GM19468 (cell line): Measurements from ENCODE around the gene ZNF569.

Experiments used
- ATAC-seq: cut with Tn5 transposase; IDR thresholded peaks from one replicate; pipeline ENCODE4 v1.9.1; 2021; ENCODE audit warnings: mild to moderate bottlenecking, moderate library complexity, moderate number of reproducible peaks; ENCODE audit not compliant: unreplicated experiment; ENCODE audit errors: extremely low read depth

The ZNF569 gene

DNA sequence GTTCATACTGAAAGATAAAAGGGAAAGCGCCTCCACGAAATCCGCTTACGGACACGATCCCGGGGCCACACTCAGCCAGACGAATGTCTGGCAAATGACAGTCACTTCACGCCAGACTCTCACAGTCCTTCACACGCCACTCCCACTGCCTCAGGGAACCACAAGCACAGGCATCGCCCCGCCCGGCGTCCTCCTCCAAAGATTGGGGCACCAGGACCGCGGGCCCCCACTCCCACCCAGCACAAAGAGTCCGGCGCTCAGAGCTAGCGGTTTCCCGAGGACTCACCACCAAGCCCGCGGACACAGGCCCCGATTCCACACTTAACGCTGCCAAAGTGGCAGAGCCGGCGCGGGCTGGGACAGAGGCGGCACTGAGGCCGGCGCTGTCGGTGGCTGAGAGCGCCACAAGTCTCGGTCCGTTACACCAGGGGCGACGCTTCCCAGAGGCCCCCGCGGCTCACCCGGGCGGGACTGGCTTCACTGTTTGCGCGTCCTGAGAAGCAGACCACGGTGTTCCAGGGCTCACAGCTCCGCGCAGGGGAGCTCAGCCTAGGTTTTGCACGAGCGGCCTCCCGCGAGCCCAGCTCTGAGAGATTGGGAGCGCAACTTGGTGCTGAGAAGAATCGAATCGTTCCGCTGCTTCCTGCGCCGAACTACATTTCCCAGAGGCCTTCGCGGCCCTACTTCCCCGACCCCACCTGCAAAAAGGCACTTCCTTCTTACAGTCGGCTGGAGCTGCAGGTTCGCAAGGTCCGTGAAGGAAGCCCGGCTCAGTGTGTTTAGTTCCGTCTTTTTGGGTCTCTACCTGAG lies at the start of gene ZNF569:
ZNF569 (minus strand) TSS at position 647 of the 810 bp plus-strand sequence. CDS start 22,523 bp downstream, outside the sequence.
- ATAC-seq = peak; percentile 31

DNA sequence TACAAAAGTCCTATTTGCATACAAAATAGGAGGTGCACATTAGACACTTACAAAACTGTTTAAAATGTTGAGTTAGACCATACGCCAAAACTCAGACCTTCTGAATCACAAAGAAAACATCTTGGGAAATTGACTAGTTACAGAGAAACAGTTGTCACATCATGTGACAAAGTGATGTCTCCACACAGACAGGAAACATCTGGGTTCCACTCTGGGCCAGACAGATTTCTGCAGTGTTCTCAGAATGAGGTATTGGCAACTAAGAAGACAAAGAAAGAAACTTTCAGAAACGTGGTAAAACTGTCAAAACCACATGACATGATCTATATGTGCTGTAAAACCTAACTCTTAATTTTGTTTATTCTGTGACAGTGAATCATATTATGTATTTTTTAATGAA lies 46.2 kb upstream of the ZNF569 start:
- no peak for ATAC-seq

DNA sequence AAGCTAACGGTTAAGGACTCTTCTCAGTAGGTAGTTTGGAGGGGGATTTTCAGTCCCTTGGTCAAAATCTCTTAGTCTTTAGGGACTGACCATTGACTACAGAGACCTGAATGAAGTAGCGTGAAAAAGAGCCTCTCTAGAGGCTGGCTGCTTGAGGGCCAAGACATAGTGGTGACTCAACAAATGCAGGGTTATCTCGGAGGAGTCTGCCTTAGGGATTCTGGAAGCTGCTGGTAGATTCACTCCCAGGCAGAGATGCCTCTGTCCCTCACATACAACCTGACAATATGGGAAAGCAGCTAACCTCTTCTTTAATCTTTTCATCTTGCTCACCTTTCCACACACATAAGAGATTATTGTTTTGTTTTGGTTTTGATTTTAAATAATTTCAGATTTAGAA lies 44.6 kb upstream of the ZNF569 start:
- ATAC-seq = no peak

DNA sequence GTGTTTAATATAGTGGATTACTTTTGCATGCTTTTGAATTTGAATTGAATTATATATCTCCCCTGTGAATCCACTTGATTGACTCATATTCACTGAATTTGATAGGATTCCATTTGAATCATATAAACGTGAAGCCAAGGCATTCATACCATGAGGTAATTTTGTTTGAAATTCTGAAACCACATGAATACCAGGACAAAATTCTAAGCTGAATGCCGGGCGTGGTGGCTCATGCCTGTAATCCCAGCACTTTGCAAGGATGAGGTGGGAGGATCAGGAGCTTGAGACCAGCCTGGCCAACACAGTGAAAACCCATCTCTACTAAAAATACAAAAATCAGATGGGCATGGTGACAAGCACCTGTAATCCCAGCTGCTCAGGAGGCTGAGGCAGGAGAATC lies 43.9 kb upstream of the ZNF569 start:
- ATAC-seq = no peak

DNA sequence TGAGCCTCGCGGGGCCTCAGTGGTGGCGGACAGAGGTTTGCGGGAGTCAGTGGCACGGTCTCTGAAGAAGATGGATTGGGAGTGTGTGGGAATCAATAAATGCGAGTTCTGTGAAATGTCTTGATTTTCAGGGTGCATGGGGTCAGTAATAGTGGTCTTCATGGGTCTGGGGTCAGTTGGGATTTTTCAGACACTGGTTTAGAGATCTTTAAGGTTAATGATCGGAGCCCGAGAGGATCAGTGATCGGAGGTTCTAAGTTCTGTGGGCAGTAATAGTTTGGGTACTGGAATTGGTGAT lies 39.9 kb upstream of the ZNF569 start:
- no peak for ATAC-seq

DNA sequence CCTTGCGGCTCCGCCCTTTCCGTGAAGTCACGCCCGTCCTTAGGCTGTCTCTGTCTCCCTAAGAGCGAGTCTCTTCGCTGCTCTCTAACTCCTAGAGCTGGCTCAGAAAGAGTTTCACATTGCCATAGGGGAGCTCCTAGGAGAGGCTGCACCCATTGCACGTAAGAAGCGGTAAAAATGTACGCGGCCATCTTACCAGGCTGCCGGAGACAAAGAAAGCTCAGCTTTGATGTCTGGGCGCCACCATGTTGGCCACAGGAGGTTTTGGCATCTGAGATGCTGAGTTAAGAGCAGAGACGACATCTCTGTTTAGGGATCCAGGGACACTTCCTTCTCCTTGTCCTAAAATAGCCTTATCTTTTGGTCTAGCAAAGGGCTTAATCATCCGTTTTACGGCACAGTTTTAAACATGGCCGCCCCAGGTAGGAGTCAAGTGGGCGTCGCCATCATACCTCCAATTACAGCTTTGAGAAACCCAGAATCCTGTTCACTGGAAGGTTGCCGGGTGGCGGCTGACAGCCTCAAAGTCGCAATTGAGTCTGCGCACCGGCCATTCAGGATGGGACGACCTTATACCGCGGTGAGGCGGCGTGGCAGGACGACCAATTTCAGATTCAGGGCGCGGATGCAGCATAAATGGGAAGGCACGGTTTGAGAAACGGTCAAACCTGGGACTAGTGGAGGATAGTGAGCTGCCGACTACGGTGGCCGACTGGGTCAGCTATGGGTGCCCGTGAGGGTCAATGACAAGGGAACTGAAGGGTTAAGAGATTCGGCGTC lies 39.3 kb upstream of the ZNF569 start, which contains the start of gene ZNF793:
ZNF793 (plus strand) TSS at position 553 of the 780 bp plus-strand sequence. CDS start 16,501 bp downstream, outside the sequence.
- no peak for ATAC-seq

DNA sequence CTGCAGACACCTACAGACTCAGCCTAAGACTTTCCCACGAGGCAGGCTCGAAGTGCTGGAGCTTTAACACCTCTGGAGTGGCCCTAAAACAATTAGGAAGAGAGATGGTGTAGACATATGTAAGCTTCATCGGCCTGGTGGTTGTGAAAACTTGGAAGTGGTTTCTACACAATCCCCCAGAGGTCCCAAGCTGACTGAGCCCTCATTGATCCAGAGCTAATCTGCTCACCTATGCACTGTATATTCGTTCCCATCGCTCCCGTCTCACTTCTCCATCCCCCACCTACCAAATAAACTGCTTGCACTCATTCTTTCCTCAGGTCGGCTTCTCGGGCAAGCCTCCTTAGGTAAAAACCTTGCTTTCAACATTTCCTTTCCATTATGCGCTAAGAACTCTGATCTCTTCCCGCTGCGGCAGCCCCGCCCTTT lies 38.7 kb upstream of the ZNF569 start:
- ATAC-seq = no peak

DNA sequence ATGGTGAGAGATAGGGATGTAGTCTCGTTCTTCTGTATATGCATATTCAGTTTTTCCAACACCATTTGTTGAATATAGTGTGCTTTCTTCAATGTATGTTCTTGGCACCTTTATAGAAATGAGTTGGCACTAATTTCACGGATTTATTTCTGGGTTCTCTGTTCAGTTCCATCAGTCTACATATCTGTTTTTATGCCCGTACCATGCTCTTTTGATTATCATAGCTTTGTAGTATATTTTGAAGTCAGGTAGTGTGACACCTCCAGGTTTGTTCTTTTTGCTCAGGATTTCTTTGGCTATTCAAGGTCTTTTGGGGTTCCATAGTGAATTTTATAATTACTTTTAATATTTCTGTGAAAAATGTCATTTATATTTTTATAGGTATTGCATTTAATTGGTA lies 25.0 kb upstream of the ZNF569 start:
- no peak for ATAC-seq

DNA sequence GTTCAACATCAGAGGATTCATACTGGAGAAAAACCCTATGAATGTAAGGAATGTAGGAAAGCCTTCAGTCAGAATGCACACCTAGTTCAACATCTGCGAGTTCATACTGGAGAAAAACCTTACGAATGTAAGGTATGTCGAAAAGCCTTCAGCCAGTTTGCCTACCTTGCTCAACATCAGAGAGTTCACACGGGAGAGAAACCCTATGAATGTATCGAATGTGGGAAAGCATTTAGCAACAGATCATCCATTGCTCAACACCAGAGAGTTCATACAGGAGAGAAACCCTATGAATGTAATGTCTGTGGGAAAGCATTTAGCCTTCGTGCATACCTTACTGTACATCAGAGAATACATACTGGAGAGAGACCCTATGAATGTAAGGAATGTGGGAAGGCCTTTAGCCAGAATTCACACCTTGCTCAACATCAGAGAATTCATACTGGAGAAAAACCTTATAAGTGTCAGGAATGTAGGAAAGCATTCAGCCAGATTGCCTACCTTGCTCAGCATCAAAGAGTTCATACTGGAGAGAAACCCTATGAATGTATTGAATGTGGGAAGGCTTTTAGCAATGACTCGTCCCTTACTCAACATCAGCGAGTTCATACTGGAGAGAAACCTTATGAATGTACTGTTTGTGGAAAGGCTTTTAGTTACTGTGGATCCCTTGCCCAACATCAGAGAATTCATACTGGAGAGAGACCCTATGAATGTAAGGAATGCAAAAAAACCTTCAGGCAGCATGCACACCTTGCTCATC lies 17.3 kb upstream of the ZNF569 start:
- ATAC-seq = no peak

DNA sequence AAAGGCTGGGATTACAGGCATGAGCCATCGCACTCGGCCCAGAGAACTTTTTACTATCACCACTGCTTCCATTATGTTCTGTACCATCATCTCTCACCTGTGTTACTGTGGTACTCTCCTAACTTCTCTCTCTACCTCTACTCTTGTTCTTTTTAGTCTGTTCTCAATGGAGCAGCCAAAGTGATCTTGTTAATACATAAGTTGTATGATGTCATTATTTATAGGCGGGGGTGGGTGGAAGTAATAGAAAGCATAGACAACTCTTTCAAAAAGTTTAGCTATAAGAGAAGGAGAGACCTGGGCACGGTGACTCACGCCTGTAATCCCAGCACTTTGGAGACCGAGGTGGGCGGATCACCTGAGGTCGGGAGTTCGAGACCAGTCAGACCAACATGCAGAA lies 4.9 kb upstream of the ZNF569 start:
- ATAC-seq = no peak

DNA sequence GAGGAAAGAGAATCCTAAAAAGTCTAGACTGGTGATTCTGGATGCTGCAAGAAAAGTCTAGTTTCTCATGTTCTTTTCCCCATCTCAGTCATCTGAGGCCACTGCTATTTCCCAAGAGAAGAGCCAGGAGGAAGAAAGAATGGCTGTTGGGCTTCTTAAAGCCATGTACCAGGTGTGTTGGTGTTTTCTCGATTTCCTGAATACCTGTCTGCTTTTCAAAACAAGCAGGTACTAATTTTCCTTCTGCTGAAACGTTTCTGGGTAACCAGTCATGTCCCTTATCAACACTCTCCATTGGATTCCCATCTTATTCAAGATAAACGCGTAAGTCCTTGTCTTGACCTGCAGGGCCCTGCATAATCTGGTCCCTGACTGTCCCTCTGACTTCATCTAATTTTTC lies 3.0 kb upstream of the ZNF569 start:
- no peak for ATAC-seq

DNA sequence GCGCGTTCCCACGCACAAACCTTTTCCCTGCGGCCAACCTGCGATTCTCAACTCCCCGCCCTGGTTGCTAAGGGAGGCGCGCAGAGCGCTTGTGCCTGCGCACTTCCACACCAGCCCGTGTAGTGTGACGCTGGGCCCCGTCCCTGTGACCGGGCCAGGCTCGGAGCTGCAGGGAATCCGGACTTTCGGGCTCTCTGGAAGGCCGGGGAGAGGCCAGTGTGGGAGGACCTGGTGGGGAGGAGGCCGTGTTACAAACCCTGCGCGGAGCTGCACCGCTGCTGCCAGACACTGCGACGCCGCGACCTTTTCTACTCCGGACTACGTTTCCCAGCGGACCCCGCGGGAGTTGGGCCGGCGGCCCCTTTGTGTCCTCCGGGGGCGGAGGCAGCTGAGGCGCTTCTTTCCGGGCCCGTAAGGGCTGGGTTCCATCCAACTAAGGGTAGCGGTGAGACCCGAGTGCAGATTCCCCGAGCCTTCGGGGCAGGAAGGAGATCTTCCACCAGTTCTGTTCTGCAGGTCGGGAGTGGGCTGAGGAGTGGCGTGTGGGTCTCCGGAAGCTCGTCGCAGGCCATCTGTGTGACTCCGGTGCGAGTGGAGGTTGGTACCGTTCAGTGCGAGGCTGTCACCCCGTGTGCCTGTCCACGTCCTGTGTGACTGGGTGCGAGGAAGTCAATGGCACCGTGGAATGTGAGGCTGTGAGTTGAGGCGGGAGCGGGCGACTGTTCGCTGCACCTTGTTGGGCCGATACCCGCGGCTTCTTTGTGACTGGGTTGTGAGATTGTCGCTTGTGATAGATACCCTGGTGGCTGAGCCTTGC lies 1.9 kb upstream of the ZNF569 start, which contains the start of gene ZNF570:
ZNF570 (plus strand) TSS at position 396 of the 817 bp plus-strand sequence. CDS start 999 bp downstream, outside the sequence.
- peak; percentile 48 for ATAC-seq

DNA sequence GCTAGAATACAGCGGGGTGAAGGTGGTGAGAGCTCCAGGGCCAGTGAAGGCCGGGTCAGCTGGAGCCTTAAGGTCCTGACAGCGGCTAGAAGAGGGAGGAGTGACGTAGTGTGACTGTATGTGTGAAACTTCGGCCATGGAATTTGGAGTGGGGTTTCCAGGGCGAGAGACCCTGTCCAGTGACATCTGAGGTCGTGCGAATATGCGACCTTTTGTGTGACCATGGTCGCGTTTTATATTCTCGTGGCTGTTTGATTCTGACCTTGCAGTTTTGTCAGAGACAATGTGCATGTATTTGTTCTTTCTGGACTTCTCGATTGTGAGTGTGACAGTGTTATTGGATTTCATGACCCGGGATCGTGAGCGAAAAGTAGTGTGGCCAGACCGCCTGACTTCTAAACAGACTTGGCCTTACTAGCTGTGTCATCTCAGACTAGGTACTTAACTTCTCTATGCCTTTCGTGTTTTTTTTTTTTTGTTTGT lies 405 bp upstream of the ZNF569 start:
- ATAC-seq = no peak

DNA sequence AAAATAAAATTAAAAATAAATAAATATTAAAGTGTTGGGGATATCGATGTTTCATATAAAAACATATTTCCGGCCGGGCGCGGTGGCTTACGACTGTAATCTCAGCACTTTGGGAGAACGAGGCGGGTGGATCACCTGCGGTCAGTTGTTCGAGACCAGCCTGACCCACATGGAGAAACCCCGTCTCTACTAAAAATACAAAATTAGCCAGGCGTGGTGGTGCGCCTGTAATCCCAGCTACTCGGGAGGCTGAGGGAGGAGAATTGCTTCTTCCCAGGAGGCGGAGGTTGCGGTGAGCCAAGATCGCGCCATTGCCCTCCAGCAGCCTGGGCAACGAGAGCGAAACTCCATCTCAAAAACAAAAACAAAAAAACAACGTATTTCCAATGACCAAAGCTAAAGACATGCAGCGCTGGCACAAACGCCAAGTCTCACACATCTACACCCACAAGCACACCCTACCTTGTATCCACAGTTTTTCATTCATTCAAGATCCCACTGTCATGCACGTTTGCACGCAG lies 907 bp downstream of the ZNF569 start:
- no peak for ATAC-seq

DNA sequence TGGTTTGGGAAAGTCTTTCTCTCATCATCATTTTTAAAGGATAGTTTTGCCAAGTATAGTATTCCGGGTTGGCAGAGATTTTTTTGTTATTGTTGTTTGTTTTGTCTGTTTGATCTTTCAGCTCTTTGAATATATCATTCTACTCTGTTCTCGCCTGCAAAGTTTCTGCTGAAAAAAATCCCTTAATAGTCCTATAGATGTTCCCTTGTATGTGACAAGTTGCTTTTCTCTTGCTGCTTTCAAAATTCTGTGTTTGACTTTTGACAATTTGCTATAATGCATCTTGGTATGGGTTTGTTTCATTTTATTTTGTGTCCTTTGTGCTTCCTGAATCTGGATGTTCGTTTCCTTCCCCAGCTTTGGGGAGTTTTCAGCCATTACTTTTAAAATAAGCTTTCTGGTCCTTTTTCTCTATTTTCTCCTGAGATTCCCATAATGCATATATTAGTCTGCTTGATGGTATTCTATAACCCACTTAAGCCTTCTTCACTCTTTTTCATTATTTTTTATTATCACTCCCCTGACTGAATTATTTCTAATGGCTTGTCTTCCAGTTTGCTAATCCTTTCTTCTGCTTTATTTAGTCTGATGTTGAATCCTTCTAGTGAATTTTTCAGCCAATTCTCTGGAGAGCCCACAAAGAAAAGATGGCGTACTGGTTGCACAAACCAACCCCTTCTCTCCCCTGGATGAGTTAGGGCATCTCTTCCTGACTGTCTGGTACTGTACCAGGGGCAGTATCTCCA lies 14.6 kb downstream of the ZNF569 start:
- no peak for ATAC-seq

DNA sequence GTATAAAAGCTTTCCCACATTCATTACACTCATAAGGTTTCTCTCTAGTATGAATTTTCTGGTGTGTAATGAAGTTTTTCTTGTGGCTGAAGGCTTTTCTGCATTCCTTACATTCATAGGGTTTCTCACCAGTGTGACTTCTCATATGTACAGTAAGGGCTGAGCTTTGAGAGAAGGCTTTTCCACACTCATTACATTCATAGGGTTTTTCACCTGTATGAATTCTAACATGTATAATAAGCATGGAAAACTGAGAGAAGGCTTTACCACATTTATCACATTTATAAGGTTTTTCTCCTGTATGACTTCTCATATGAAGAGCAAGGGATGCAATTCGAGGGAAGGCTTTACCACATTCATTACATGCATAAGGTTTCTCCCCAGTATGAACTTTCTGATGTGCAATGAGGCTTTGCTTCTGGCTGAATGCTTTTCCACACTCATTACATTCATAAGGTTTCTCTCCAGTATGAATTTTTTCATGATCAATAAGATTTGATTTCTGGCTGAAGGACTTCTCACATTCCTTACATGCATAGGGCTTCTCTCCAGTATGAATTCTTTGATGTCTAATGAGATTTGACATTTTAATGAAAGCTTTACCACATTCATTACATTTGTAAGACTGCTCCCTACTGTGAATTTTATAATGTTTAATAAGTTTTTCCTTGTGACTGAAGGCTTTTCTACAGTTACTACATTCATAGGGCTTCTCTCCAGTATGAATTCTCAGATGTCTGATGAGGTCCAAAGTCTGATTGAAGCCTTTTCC lies 53.7 kb downstream of the ZNF569 start:
- no peak for ATAC-seq

DNA sequence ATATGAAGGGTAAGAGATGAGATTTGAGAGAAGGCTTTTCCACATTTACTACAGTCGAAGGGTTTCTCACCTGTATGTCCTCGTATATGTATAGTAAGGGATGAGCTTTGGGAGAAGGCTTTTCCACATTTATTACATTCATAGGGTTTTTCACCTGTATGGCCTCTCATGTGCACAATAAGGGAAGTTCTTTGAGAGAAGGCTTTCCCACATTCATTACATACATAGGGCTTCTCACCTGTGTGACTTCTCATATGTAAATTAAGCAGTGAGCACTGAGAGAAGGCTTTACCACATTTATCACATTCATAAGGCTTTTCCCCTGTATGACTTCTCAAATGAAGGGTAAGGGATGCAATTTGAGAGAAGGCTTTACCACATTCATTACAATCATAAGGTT lies 54.5 kb downstream of the ZNF569 start:
- no peak for ATAC-seq
